Esophagus squamous epithelium (tissue), 4 donors: ENCODE results near the gene MOAP1.

Experiments
- POLR2A ChIP-seq, 4 donors: fragments of 450-650 bp; IDR thresholded peaks; one replicate each; pipeline ENCODE4 v1.6.1; 2017; ENCODE audit warnings: antibody characterized with exemption in 4 of 4, mild to moderate bottlenecking in 4 of 4, moderate library complexity in 3 of 4
- TF ChIP-seq, protein P1 (sequence below), 6 experiments: fragments of 450-650 bp in 4 of 6; fragments of 200-600 bp in 2 of 6; sonication (generic) in 2 of 6; IDR thresholded peaks; one replicate each; pipeline ENCODE4 v1.5.1; 2016 to 2019; ENCODE audit warnings: antibody characterized with exemption in 6 of 6, mild to moderate bottlenecking in 4 of 6, moderate library complexity in 4 of 6

DNA sequence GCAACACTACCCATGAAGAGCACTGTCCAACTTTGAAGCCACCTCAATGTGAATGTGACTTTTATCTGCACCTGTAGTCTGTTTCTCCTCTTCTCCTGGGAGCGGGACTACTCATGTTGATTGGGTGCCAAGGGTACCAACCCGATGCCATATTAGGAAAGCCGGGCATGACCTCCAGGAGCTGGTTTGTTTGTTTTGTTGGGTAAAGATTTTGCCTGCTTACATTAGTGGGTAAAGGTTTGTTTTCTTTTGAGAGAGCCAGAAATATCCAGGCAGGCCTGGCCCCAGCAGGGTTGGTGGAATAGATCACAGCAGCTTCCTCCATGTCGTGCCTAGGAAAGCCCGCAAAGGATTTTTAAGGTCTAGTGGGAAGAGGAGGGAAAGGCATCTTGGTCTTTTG lies 49.3 kb downstream of the MOAP1 start:
- TF ChIP-seq, protein P1, sequence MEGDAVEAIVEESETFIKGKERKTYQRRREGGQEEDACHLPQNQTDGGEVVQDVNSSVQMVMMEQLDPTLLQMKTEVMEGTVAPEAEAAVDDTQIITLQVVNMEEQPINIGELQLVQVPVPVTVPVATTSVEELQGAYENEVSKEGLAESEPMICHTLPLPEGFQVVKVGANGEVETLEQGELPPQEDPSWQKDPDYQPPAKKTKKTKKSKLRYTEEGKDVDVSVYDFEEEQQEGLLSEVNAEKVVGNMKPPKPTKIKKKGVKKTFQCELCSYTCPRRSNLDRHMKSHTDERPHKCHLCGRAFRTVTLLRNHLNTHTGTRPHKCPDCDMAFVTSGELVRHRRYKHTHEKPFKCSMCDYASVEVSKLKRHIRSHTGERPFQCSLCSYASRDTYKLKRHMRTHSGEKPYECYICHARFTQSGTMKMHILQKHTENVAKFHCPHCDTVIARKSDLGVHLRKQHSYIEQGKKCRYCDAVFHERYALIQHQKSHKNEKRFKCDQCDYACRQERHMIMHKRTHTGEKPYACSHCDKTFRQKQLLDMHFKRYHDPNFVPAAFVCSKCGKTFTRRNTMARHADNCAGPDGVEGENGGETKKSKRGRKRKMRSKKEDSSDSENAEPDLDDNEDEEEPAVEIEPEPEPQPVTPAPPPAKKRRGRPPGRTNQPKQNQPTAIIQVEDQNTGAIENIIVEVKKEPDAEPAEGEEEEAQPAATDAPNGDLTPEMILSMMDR (IDR thresholded peaks at IDR 0.05), result no peak
- TF ChIP-seq POLR2A (IDR thresholded peaks at IDR 0.05), result no peak
